ENCODE measurements around the gene APOBEC3B.
A peak's percentile ranks its signal among the peaks of the same experiment; 100 is the strongest.
"Not testable (repeated sequence)": the region's sequence is repeated elsewhere in the genome, so short reads cannot be mapped to it uniquely, and the experiment has no call there.

APOBEC3B gene

GRCh38 chr22:38984784-38985757 lies 2.9 kb downstream of the APOBEC3B start:
- DNase-seq; intact Hi-C loops (cut with DNase I): not testable (repeated sequence)

GRCh38 chr22:38986629-38987028 lies 4.5 kb downstream of the APOBEC3B start:
- intact Hi-C loops (cut with DNase I), result no loop called here
- DNase-seq, result no peak

GRCh38 chr22:38987171-38987895 lies 5.2 kb downstream of the APOBEC3B start:
- intact Hi-C loops (cut with DNase I), result no loop called here
- DNase-seq, result peak in 3 of 42 donors; percentile 17 to 31 (median 27)

- intact Hi-C loops (cut with DNase I), result no loop called here
- no peak for DNase-seq
Measured at GRCh38 chr22:38989466-38989865, 7.3 kb downstream of the APOBEC3B start.

GRCh38 chr22:38992871-38993371 lies 10.8 kb downstream of the APOBEC3B start:
- DNase-seq; intact Hi-C loops (cut with DNase I): not testable (repeated sequence)

GRCh38 chr22:38996105-38996504 lies 14.0 kb downstream of the APOBEC3B start:
- DNase-seq, result no peak
- intact Hi-C loops (cut with DNase I), result no loop called here

- no peak for DNase-seq
- intact Hi-C loops (cut with DNase I), result no loop called here
Measured at GRCh38 chr22:38997518-38997917, 15.4 kb downstream of the APOBEC3B start.

GRCh38 chr22:39003165-39003638 lies 21.1 kb downstream of the APOBEC3B start:
- DNase-seq, result peak in 41 of 42 donors; percentile 26 to 84 (median 61)
- intact Hi-C loops (cut with DNase I), result loop anchor here (10.0 kb wide), 1 partner anchor 128 kb away; the partner anchor contains the start of gene CBX6

- intact Hi-C loops (cut with DNase I), result loop anchor here (10.0 kb wide), 1 partner anchor 132 kb away; the partner anchor contains the start of gene CBX6
Measured at GRCh38 chr22:39007177-39007576, 25.0 kb downstream of the APOBEC3B start.

GRCh38 chr22:39008271-39008850 lies 26.2 kb downstream of the APOBEC3B start:
- intact Hi-C loops (cut with DNase I), result loop anchor here (10.0 kb wide), 1 partner anchor 134 kb away; the partner anchor contains the start of gene CBX6
- DNase-seq, result not testable (repeated sequence)

More at GRCh38 chr22:39007177-39007576, 25.0 kb downstream of the APOBEC3B start:
- DNase-seq, result no peak

- no peak for DNase-seq
- intact Hi-C loops (cut with DNase I), result no loop called here
Measured at GRCh38 chr22:39010946-39011345, 28.8 kb downstream of the APOBEC3B start.

- no peak for DNase-seq
- intact Hi-C loops (cut with DNase I), result no loop called here
Measured at GRCh38 chr22:39012533-39013511, 30.7 kb downstream of the APOBEC3B start.

- intact Hi-C loops (cut with DNase I); DNase-seq: not testable (repeated sequence)
Measured at GRCh38 chr22:39013561-39013941, 31.4 kb downstream of the APOBEC3B start.

- intact Hi-C loops (cut with DNase I), result no loop called here
- DNase-seq, result peak in 39 of 42 donors; percentile 9 to 63 (median 40)
Measured at GRCh38 chr22:39013942-39014722, 32.0 kb downstream of the APOBEC3B start, which contains the start of gene APOBEC3C. APOBEC3C (plus strand) TSS chr22:39014257; CDS start chr22:39014363, 106 bp downstream.

- DNase-seq; intact Hi-C loops (cut with DNase I): not testable (repeated sequence)
Measured at GRCh38 chr22:39014723-39015121, 32.6 kb downstream of the APOBEC3B start.

- no peak for DNase-seq
- intact Hi-C loops (cut with DNase I), result no loop called here
Measured at GRCh38 chr22:39016592-39016991, 34.4 kb downstream of the APOBEC3B start.

All from head of caudate nucleus (tissue), 42 donors.